ENCODE results near the gene ADCY1. TPM values are rescaled to one million over a fixed set of nuclear protein-coding genes. Genes with fewer than 3 reads are reported as not detected.

ADCY1 gene
- total RNA-seq, 1 donor from 2014 or later = 9.9 TPM

- H3K9me3 ChIP-seq (ENCODE audit: control insufficient read depth in 3 of 3, low read length in 3 of 3) = no peaks in the 10 kb centered on the region
Measured at GRCh38 chr7:45696476-45696875, 122.3 kb downstream of the ADCY1 start.

GRCh38 chr7:45697576-45698136, 123.5 kb downstream of the ADCY1 start:
- H3K9me3 ChIP-seq (ENCODE audit: control insufficient read depth in 3 of 3, low read length in 3 of 3) = no peaks in the 10 kb centered on the region
- no peaks in the 10 kb centered on the region for H3K27me3 ChIP-seq (ENCODE audit: control insufficient read depth in 3 of 3, insufficient read depth in 3 of 3, low read length in 3 of 3)
- H3K4me3 ChIP-seq (ENCODE audit: low read length in 3 of 3) = no peak overlapping the region
- peaks cover 0 to 2% (median 0%) of the 10 kb centered on the region in 3 donors for H3K36me3 ChIP-seq (ENCODE audit: control insufficient read depth in 3 of 3, insufficient read depth in 3 of 3, low read length in 3 of 3)
- H3K4me1 ChIP-seq (ENCODE audit: control insufficient read depth in 3 of 3, insufficient read depth in 3 of 3, low read length in 3 of 3) = no peaks in the 10 kb centered on the region
- no peak overlapping the region for H3K27ac ChIP-seq (ENCODE audit: low read depth, low read length)
- no peak overlapping the region for H3K9ac ChIP-seq (ENCODE audit: low read depth in 1 of 3, low read length in 3 of 3)

More at GRCh38 chr7:45696476-45696875, 122.3 kb downstream of the ADCY1 start:
- no peak overlapping the region for H3K4me3 ChIP-seq (ENCODE audit: low read length in 3 of 3)
- no peaks in the 10 kb centered on the region for H3K4me1 ChIP-seq (ENCODE audit: control insufficient read depth in 3 of 3, insufficient read depth in 3 of 3, low read length in 3 of 3)
- peaks cover 0 to 3% (median 0%) of the 10 kb centered on the region in 3 donors for H3K36me3 ChIP-seq (ENCODE audit: control insufficient read depth in 3 of 3, insufficient read depth in 3 of 3, low read length in 3 of 3)
- no peaks in the 10 kb centered on the region for H3K27me3 ChIP-seq (ENCODE audit: control insufficient read depth in 3 of 3, insufficient read depth in 3 of 3, low read length in 3 of 3)
- H3K27ac ChIP-seq (ENCODE audit: low read depth, low read length) = no peak overlapping the region
- no peak overlapping the region for H3K9ac ChIP-seq (ENCODE audit: low read depth in 1 of 3, low read length in 3 of 3)

GRCh38 chr7:45698303-45699014, 124.3 kb downstream of the ADCY1 start:
- no peak overlapping the region for H3K27ac ChIP-seq (ENCODE audit: low read depth, low read length)
- no peak overlapping the region for H3K4me3 ChIP-seq (ENCODE audit: low read length in 3 of 3)
- H3K27me3 ChIP-seq (ENCODE audit: control insufficient read depth in 3 of 3, insufficient read depth in 3 of 3, low read length in 3 of 3) = no peaks in the 10 kb centered on the region
- peaks cover 0 to 4% (median 3%) of the 10 kb centered on the region in 3 donors for H3K36me3 ChIP-seq (ENCODE audit: control insufficient read depth in 3 of 3, insufficient read depth in 3 of 3, low read length in 3 of 3)
- no peak overlapping the region for H3K9ac ChIP-seq (ENCODE audit: low read depth in 1 of 3, low read length in 3 of 3)
- no peaks in the 10 kb centered on the region for H3K9me3 ChIP-seq (ENCODE audit: control insufficient read depth in 3 of 3, low read length in 3 of 3)
- no peaks in the 10 kb centered on the region for H3K4me1 ChIP-seq (ENCODE audit: control insufficient read depth in 3 of 3, insufficient read depth in 3 of 3, low read length in 3 of 3)

GRCh38 chr7:45699015-45699309, 124.8 kb downstream of the ADCY1 start:
- no peak overlapping the region for H3K27ac ChIP-seq (ENCODE audit: low read depth, low read length)
- H3K9ac ChIP-seq (ENCODE audit: low read depth in 1 of 3, low read length in 3 of 3) = no peak overlapping the region
- no peaks in the 10 kb centered on the region for H3K27me3 ChIP-seq (ENCODE audit: control insufficient read depth in 3 of 3, insufficient read depth in 3 of 3, low read length in 3 of 3)
- peaks cover 0 to 6% (median 4%) of the 10 kb centered on the region in 3 donors for H3K36me3 ChIP-seq (ENCODE audit: control insufficient read depth in 3 of 3, insufficient read depth in 3 of 3, low read length in 3 of 3)
- no peak overlapping the region for H3K4me3 ChIP-seq (ENCODE audit: low read length in 3 of 3)
- H3K4me1 ChIP-seq (ENCODE audit: control insufficient read depth in 3 of 3, insufficient read depth in 3 of 3, low read length in 3 of 3) = no peaks in the 10 kb centered on the region
- no peaks in the 10 kb centered on the region for H3K9me3 ChIP-seq (ENCODE audit: control insufficient read depth in 3 of 3, low read length in 3 of 3)

GRCh38 chr7:45699726-45700390, 125.7 kb downstream of the ADCY1 start:
- H3K4me1 ChIP-seq (ENCODE audit: control insufficient read depth in 3 of 3, insufficient read depth in 3 of 3, low read length in 3 of 3) = no peaks in the 10 kb centered on the region
- H3K9me3 ChIP-seq (ENCODE audit: control insufficient read depth in 3 of 3, low read length in 3 of 3) = no peaks in the 10 kb centered on the region
- H3K27me3 ChIP-seq (ENCODE audit: control insufficient read depth in 3 of 3, insufficient read depth in 3 of 3, low read length in 3 of 3) = no peaks in the 10 kb centered on the region
- H3K4me3 ChIP-seq (ENCODE audit: low read length in 3 of 3) = no peak overlapping the region
- no peak overlapping the region for H3K9ac ChIP-seq (ENCODE audit: low read depth in 1 of 3, low read length in 3 of 3)
- peaks cover 0 to 10% (median 4%) of the 10 kb centered on the region in 3 donors for H3K36me3 ChIP-seq (ENCODE audit: control insufficient read depth in 3 of 3, insufficient read depth in 3 of 3, low read length in 3 of 3)
- no peak overlapping the region for H3K27ac ChIP-seq (ENCODE audit: low read depth, low read length)

- Histone ChIP-seq H3K27ac (ENCODE audit: low read depth, low read length) (no peak overlapping the region), H3K27me3 (ENCODE audit: control insufficient read depth in 3 of 3, insufficient read depth in 3 of 3, low read length in 3 of 3) (no peaks in the 10 kb centered on the region)
Measured at GRCh38 chr7:45700556-45700955, 126.4 kb downstream of the ADCY1 start.

GRCh38 chr7:45701701-45702510, 127.7 kb downstream of the ADCY1 start:
- Histone ChIP-seq H3K9me3 (ENCODE audit: control insufficient read depth in 3 of 3, low read length in 3 of 3) (no peaks in the 10 kb centered on the region), H3K9ac (ENCODE audit: low read depth in 1 of 3, low read length in 3 of 3) (no peak overlapping the region), H3K4me1 (ENCODE audit: control insufficient read depth in 3 of 3, insufficient read depth in 3 of 3, low read length in 3 of 3) (no peaks in the 10 kb centered on the region), H3K27ac (ENCODE audit: low read depth, low read length) (no peak overlapping the region), H3K27me3 (ENCODE audit: control insufficient read depth in 3 of 3, insufficient read depth in 3 of 3, low read length in 3 of 3) (no peaks in the 10 kb centered on the region), H3K4me3 (ENCODE audit: low read length in 3 of 3) (no peak overlapping the region), H3K36me3 (ENCODE audit: control insufficient read depth in 3 of 3, insufficient read depth in 3 of 3, low read length in 3 of 3) (peaks cover 0 to 10% (median 4%) of the 10 kb centered on the region in 3 donors)

More at GRCh38 chr7:45700556-45700955, 126.4 kb downstream of the ADCY1 start:
- Histone ChIP-seq H3K4me3 (ENCODE audit: low read length in 3 of 3) (no peak overlapping the region), H3K4me1 (ENCODE audit: control insufficient read depth in 3 of 3, insufficient read depth in 3 of 3, low read length in 3 of 3) (no peaks in the 10 kb centered on the region), H3K9me3 (ENCODE audit: control insufficient read depth in 3 of 3, low read length in 3 of 3) (no peaks in the 10 kb centered on the region), H3K9ac (ENCODE audit: low read depth in 1 of 3, low read length in 3 of 3) (peak overlapping the region in 1 of 3 donors; percentile 25), H3K36me3 (ENCODE audit: control insufficient read depth in 3 of 3, insufficient read depth in 3 of 3, low read length in 3 of 3) (peaks cover 0 to 10% (median 4%) of the 10 kb centered on the region in 3 donors)

GRCh38 chr7:45702751-45703150, 128.6 kb downstream of the ADCY1 start:
- Histone ChIP-seq H3K9ac (ENCODE audit: low read depth in 1 of 3, low read length in 3 of 3) (no peak overlapping the region), H3K9me3 (ENCODE audit: control insufficient read depth in 3 of 3, low read length in 3 of 3) (no peaks in the 10 kb centered on the region), H3K27me3 (ENCODE audit: control insufficient read depth in 3 of 3, insufficient read depth in 3 of 3, low read length in 3 of 3) (no peaks in the 10 kb centered on the region), H3K4me3 (ENCODE audit: low read length in 3 of 3) (no peak overlapping the region), H3K4me1 (ENCODE audit: control insufficient read depth in 3 of 3, insufficient read depth in 3 of 3, low read length in 3 of 3) (no peaks in the 10 kb centered on the region), H3K27ac (ENCODE audit: low read depth, low read length) (no peak overlapping the region), H3K36me3 (ENCODE audit: control insufficient read depth in 3 of 3, insufficient read depth in 3 of 3, low read length in 3 of 3) (peaks cover 0 to 10% (median 4%) of the 10 kb centered on the region in 3 donors)

GRCh38 chr7:45703373-45703821, 129.2 kb downstream of the ADCY1 start:
- H3K27me3 ChIP-seq (ENCODE audit: control insufficient read depth in 3 of 3, insufficient read depth in 3 of 3, low read length in 3 of 3) = no peaks in the 10 kb centered on the region
- H3K36me3 ChIP-seq (ENCODE audit: control insufficient read depth in 3 of 3, insufficient read depth in 3 of 3, low read length in 3 of 3) = peaks cover 5 to 12% (median 6%) of the 10 kb centered on the region in 3 donors
- H3K4me3 ChIP-seq (ENCODE audit: low read length in 3 of 3) = no peak overlapping the region
- no peak overlapping the region for H3K27ac ChIP-seq (ENCODE audit: low read depth, low read length)
- no peaks in the 10 kb centered on the region for H3K9me3 ChIP-seq (ENCODE audit: control insufficient read depth in 3 of 3, low read length in 3 of 3)
- H3K4me1 ChIP-seq (ENCODE audit: control insufficient read depth in 3 of 3, insufficient read depth in 3 of 3, low read length in 3 of 3) = no peaks in the 10 kb centered on the region
- no peak overlapping the region for H3K9ac ChIP-seq (ENCODE audit: low read depth in 1 of 3, low read length in 3 of 3)
